ENCODE measurements around the gene SMAD2. TPM values are rescaled to one million over a fixed set of nuclear protein-coding genes. Genes with fewer than 3 reads are reported as not detected.

SMAD2 gene
- polyA plus RNA-seq, 1 donor = 80.8 TPM

DNA sequence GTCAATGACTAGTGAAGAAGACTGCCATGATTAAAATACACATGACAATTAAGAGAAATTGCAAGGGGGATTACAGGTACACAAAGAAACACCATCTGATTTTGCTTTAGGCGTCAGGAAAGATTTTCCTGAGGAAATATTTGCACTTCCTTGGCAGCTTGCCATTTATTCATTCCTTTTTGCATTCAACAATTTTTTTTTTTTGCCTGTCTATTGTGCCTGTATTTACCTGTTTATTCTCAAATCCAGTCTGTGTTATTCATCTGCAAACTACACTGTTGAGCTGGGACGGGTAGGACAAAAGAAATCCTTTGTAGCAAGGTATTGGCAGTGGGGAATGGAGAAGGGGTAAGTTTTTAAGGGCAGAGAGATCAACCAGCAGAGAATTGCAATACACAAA is 31.8 kb downstream of the SMAD2 start:
- H3K4me3 ChIP-seq (ENCODE audit: low read length) = no peak overlapping the region
- no peak overlapping the region for H3K27ac ChIP-seq (ENCODE audit: low read length)
- no peaks in the 10 kb centered on the region for H3K27me3 ChIP-seq (ENCODE audit: control insufficient read depth, insufficient read depth, low read length)
- peaks cover 9% of the 10 kb centered on the region for H3K36me3 ChIP-seq (ENCODE audit: control insufficient read depth, insufficient read depth, low read length)
- DNase-seq = no peak
- 80% methylated on average over 1 of the region's 2 CpGs for WGBS (ENCODE audit: insufficient coverage, low lambda C conversion rate)
- H3K9me3 ChIP-seq (ENCODE audit: control insufficient read depth, low read depth, low read length) = peaks cover 3% of the 10 kb centered on the region
- H3K4me1 ChIP-seq (ENCODE audit: control insufficient read depth, insufficient read depth, low read length) = peaks cover 5% of the 10 kb centered on the region

DNA sequence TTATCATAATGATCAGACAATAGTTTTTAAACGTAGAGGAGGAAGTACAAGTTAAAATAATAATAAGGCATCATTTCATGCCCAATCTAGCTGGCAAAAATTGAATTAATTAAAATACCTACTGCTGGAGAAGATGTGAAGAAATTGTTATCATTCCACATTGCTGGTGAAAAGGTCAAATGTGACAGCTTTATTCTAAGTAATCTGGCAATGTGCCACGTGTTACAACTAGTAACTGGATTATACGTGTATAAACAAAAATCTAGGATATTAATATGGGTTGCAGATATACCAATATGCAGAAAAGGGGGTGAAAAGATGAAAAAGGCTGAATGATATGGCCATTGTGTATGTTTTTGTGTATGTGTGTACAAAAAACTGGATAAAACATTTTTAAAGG is 32.4 kb downstream of the SMAD2 start:
- no peak for DNase-seq
- H3K36me3 ChIP-seq (ENCODE audit: control insufficient read depth, insufficient read depth, low read length) = peaks cover 9% of the 10 kb centered on the region
- peaks cover under 1% of the 10 kb centered on the region for H3K9me3 ChIP-seq (ENCODE audit: control insufficient read depth, low read depth, low read length)
- no peak overlapping the region for H3K4me3 ChIP-seq (ENCODE audit: low read length)
- H3K27me3 ChIP-seq (ENCODE audit: control insufficient read depth, insufficient read depth, low read length) = no peaks in the 10 kb centered on the region
- 86% methylated on average over 1 of the region's 3 CpGs for WGBS (ENCODE audit: insufficient coverage, low lambda C conversion rate)
- no peak overlapping the region for H3K27ac ChIP-seq (ENCODE audit: low read length)
- H3K4me1 ChIP-seq (ENCODE audit: control insufficient read depth, insufficient read depth, low read length) = peaks cover 5% of the 10 kb centered on the region

DNA sequence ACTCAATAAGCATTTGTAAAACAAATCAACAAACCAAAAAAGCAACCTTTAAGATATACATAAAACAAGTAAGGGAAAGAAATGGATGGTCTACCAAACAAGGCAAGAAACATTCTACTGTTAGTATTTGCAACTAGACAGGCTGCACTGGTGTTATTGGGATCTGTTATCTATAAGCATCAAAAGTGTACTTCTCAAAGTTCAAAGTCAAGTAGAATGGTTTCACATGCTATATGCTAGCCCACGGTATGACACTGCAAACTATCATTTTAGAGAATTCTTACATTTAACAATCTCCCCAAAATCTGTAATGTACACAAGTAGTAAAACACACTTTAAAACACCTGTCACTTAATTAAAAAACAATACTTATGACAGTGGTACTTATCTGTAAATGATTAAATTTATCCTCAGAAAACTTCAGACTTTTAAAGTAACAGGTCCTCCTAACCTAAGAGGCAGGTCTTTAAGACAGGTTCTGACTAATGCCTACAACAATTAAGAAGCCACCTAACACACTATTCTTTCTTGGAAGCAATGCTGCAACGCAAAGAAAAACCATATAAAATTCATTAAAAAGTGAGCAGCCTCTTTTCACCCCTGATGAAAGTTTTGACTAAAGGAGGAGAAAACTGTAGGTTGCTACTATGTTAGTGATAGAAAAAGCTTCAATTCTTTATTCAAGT is 34.8 kb downstream of the SMAD2 start:
- Histone ChIP-seq H3K9me3 (ENCODE audit: control insufficient read depth, low read depth, low read length) (no peaks in the 10 kb centered on the region), H3K36me3 (ENCODE audit: control insufficient read depth, insufficient read depth, low read length) (peaks cover 13% of the 10 kb centered on the region), H3K4me3 (ENCODE audit: low read length) (no peak overlapping the region), H3K4me1 (ENCODE audit: control insufficient read depth, insufficient read depth, low read length) (peaks cover 5% of the 10 kb centered on the region), H3K27ac (ENCODE audit: low read length) (no peak overlapping the region), H3K27me3 (ENCODE audit: control insufficient read depth, insufficient read depth, low read length) (no peaks in the 10 kb centered on the region)
- WGBS (ENCODE audit: insufficient coverage, low lambda C conversion rate) = 100% methylated on average over 1 of the region's 2 CpGs
- DNase-seq = peak in 1 of 2 donors; percentile 41

DNA sequence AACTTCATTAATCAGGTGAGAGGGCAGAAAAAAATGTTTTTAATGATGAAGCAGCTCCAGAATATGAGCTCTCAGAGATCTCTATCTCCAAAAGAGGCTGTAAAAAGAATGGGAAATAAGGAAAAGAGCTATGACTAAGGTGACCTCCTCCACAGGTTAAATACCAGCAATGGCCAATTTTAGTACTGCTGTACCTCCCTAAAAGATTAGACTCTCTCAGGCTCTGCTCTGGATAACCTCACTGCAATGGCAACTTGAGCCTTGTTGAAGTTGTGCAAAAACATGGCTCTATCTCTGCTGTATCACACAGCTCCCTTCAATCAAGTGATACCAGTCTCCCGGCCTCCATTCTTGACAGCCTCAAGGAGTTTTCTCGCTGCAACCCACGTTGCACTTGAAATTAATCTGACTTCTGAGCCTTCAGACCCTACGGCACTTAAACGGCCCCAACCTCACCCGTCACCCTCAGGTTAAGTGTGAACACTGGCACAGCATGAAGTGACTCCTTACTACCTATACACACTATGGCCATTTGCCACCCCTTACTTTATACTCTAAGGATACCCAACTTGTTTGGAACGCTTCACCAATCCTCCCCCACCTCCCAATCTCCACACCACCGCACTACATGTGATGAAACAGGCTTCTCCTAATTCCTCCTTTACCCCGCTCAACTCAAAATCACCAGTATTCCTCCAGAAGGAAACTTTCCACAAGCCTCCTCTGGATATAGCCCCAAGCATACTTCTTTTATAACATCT is 36.3 kb downstream of the SMAD2 start:
- Histone ChIP-seq H3K27me3 (ENCODE audit: control insufficient read depth, insufficient read depth, low read length) (no peaks in the 10 kb centered on the region), H3K36me3 (ENCODE audit: control insufficient read depth, insufficient read depth, low read length) (peaks cover 16% of the 10 kb centered on the region), H3K9me3 (ENCODE audit: control insufficient read depth, low read depth, low read length) (no peaks in the 10 kb centered on the region), H3K4me1 (ENCODE audit: control insufficient read depth, insufficient read depth, low read length) (peaks cover 5% of the 10 kb centered on the region), H3K4me3 (ENCODE audit: low read length) (no peak overlapping the region), H3K27ac (ENCODE audit: low read length) (no peak overlapping the region)
- no peak for DNase-seq
- no CpG with 5 or more reads among the region's 9 CpGs for WGBS (ENCODE audit: insufficient coverage, low lambda C conversion rate)

DNA sequence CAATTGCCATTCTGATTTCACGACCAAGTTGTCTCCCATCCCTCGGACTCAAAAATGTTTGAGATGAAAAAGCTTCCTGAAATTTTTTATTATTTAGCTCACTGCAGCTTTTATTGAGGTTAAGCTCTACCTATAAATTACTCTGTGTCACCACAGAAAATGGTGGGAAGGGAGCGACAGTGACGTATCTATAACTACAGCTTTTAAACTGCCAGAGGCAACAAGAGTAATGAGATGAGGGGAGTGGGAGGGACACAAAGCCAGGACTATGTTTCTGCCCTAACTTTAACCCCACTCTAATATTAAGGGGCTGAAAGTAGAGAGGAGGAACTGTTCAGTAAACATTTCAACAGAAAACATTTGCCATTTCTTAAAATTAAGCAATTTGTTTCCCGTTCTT is 37.4 kb downstream of the SMAD2 start:
- Histone ChIP-seq H3K36me3 (ENCODE audit: control insufficient read depth, insufficient read depth, low read length) (peaks cover 22% of the 10 kb centered on the region), H3K4me3 (ENCODE audit: low read length) (no peak overlapping the region), H3K4me1 (ENCODE audit: control insufficient read depth, insufficient read depth, low read length) (peaks cover 5% of the 10 kb centered on the region), H3K27ac (ENCODE audit: low read length) (no peak overlapping the region), H3K9me3 (ENCODE audit: control insufficient read depth, low read depth, low read length) (no peaks in the 10 kb centered on the region), H3K27me3 (ENCODE audit: control insufficient read depth, insufficient read depth, low read length) (no peaks in the 10 kb centered on the region)
- 80% methylated on average over 2 of the region's 5 CpGs for WGBS (ENCODE audit: insufficient coverage, low lambda C conversion rate)
- no peak for DNase-seq

DNA sequence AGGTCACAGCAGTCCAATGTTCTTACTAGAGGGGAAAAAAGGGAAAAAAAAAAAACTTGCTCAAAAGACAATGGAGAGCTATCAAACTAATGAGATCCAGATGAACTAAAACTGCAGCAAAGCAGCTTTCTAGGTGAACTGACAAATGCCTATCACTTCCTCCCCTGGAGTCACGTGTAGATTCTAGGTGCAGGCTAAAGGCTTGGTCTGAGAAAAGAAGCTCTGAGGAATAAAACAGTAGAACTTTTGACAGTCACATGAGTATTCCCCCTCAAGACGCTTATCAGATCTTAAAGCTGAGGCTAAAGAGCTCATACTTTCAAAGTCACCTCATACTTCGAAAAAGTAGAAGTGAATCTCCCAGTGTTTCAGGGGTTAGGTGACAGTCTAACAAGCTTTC is 42.3 kb downstream of the SMAD2 start:
- Histone ChIP-seq H3K9me3 (ENCODE audit: control insufficient read depth, low read depth, low read length) (no peaks in the 10 kb centered on the region), H3K27me3 (ENCODE audit: control insufficient read depth, insufficient read depth, low read length) (no peaks in the 10 kb centered on the region), H3K4me1 (ENCODE audit: control insufficient read depth, insufficient read depth, low read length) (no peaks in the 10 kb centered on the region), H3K27ac (ENCODE audit: low read length) (no peak overlapping the region), H3K4me3 (ENCODE audit: low read length) (no peak overlapping the region), H3K36me3 (ENCODE audit: control insufficient read depth, insufficient read depth, low read length) (peaks cover 18% of the 10 kb centered on the region)
- no CpG with 5 or more reads among the region's 3 CpGs for WGBS (ENCODE audit: insufficient coverage, low lambda C conversion rate)
- DNase-seq = no peak

DNA sequence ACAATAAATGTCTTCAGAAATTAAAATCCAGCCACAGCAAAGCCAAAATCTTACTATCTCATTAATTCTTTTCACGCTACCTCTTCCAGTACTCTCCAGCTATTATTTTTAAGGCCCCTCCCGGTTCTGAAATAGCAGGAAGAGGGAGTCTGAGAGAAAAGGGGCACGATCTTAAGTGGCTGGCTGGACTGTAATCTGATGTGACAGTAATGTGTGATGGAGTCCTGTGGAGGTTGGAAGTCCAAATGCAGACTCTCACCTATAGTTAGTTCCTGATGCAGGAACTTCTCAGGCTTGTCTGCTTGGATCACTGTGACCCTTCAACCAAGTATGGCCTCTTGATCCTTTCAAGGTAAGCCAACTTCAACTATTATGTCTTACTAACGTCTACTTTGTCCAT is 43.2 kb downstream of the SMAD2 start:
- no peak overlapping the region for H3K4me3 ChIP-seq (ENCODE audit: low read length)
- peaks cover 21% of the 10 kb centered on the region for H3K36me3 ChIP-seq (ENCODE audit: control insufficient read depth, insufficient read depth, low read length)
- no peaks in the 10 kb centered on the region for H3K27me3 ChIP-seq (ENCODE audit: control insufficient read depth, insufficient read depth, low read length)
- no peak for DNase-seq
- H3K27ac ChIP-seq (ENCODE audit: low read length) = no peak overlapping the region
- no peaks in the 10 kb centered on the region for H3K9me3 ChIP-seq (ENCODE audit: control insufficient read depth, low read depth, low read length)
- WGBS (ENCODE audit: insufficient coverage, low lambda C conversion rate) = 85% methylated on average over 3 of the region's 4 CpGs
- H3K4me1 ChIP-seq (ENCODE audit: control insufficient read depth, insufficient read depth, low read length) = no peaks in the 10 kb centered on the region

DNA sequence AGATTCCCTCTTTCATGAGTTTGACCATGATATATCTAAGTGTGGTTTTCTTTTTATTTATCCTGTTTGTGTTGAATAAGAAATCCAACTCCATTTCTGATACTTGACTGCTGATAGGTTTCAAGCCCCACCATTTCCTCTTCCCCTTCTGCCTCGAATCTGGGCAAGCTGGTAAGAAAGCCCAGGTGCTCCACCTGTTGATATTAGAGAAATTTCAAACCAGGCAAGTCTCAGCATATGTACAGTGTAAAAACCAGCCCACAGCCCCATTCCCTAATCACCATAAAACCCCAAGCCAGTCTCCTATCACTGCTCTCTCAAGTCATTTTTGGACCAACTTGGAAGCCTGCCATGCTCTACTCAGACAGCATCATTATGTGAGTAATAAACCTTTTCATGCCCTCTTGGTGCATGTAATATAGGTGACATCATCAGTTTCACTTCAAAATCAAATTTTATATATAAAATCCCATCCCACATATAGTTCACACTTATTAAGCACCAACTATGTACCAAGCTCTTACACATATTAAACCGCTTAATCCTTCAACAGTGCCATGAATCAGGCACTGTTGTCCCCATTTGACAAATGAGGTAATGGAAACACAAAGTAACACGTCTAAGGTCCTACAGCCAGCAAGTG is 46.6 kb downstream of the SMAD2 start:
- H3K36me3 ChIP-seq (ENCODE audit: control insufficient read depth, insufficient read depth, low read length) = peaks cover 24% of the 10 kb centered on the region
- no peak overlapping the region for H3K27ac ChIP-seq (ENCODE audit: low read length)
- H3K4me3 ChIP-seq (ENCODE audit: low read length) = no peak overlapping the region
- WGBS (ENCODE audit: insufficient coverage, low lambda C conversion rate) = no CpG with 5 or more reads among the region's 3 CpGs
- no peak for DNase-seq
- H3K27me3 ChIP-seq (ENCODE audit: control insufficient read depth, insufficient read depth, low read length) = no peaks in the 10 kb centered on the region
- no peaks in the 10 kb centered on the region for H3K4me1 ChIP-seq (ENCODE audit: control insufficient read depth, insufficient read depth, low read length)
- no peaks in the 10 kb centered on the region for H3K9me3 ChIP-seq (ENCODE audit: control insufficient read depth, low read depth, low read length)

DNA sequence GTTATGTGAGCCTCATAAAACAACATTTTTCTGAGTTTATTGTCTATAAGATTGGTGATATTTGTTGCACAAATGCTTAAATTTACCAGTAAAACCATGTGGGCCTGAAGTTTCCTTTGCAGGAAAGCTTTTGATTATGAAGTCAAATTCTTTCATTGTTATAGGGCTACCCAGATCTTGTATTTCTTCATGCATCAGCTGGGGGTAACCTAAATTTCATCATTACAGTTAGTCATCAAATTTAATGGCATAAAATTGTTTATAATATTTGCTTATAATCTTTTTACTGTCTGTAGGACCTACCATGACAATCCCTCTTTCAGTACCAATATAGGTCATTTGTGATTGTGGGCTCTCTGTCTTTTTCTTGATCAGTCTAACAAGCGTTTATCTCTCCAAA is 47.8 kb downstream of the SMAD2 start:
- DNase-seq = no peak
- Histone ChIP-seq H3K9me3 (ENCODE audit: control insufficient read depth, low read depth, low read length) (no peaks in the 10 kb centered on the region), H3K27ac (ENCODE audit: low read length) (no peak overlapping the region), H3K4me1 (ENCODE audit: control insufficient read depth, insufficient read depth, low read length) (no peaks in the 10 kb centered on the region), H3K27me3 (ENCODE audit: control insufficient read depth, insufficient read depth, low read length) (no peaks in the 10 kb centered on the region), H3K4me3 (ENCODE audit: low read length) (no peak overlapping the region), H3K36me3 (ENCODE audit: control insufficient read depth, insufficient read depth, low read length) (peaks cover 17% of the 10 kb centered on the region)
- 100% methylated on average over 1 of the region's 1 CpG for WGBS (ENCODE audit: insufficient coverage, low lambda C conversion rate)

DNA sequence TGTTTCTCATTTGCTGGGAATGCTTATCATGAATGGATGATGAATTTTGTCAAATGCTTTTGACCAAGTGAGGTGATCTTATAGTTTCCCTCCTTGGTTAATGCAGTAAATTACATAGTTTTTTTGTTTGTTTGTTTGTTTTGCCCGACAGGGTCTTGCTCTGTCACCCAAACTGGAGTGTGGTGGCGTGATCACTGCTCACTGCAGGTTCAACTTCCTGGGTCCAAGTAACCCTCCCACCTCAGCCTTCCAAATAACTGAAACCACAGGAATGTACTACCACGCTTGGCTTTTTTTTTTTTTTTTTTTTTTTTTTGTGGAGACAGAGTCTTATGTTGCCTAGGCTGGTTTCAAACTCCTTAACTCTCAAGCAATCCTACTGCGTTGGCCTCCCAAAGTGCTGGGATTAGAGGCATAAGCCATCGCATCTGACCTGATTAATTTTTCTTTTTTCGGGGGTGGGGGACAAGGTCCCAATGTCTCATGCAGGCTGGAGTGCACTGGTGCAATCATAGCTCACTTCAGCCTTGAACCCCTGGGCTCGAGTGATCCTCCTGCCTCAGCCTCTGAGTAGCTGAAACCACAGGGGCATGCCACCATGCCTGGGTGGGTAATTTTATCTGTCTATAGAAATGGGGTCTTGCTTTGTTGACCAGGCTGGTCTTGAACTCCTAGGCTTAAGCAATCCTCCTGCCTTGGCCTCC is 48.6 kb downstream of the SMAD2 start:
- Histone ChIP-seq H3K36me3 (ENCODE audit: control insufficient read depth, insufficient read depth, low read length) (peaks cover 14% of the 10 kb centered on the region), H3K27me3 (ENCODE audit: control insufficient read depth, insufficient read depth, low read length) (no peaks in the 10 kb centered on the region), H3K4me1 (ENCODE audit: control insufficient read depth, insufficient read depth, low read length) (no peaks in the 10 kb centered on the region), H3K4me3 (ENCODE audit: low read length) (no peak overlapping the region), H3K27ac (ENCODE audit: low read length) (no peak overlapping the region), H3K9me3 (ENCODE audit: control insufficient read depth, low read depth, low read length) (no peaks in the 10 kb centered on the region)
- DNase-seq = no peak
- WGBS (ENCODE audit: insufficient coverage, low lambda C conversion rate) = no CpG with 5 or more reads among the region's 7 CpGs

Data from large intestine (tissue), 3 donors.